ENCODE measurements around the gene GIGYF1. TPM values are rescaled to one million over a fixed set of nuclear protein-coding genes. Genes with fewer than 3 reads are reported as not detected.

GIGYF1 gene
- polyA plus RNA-seq, 1 donor (not counting 4 experiments of a cell fraction or from before 2014, with no cell fraction given), result 4.0 TPM

- H2AFZ ChIP-seq (ENCODE audit: control insufficient read depth, low read length), result no peak overlapping the region
- H3K79me2 ChIP-seq (ENCODE audit: control insufficient read depth, insufficient read depth, low read length), result peaks cover 21% of the 10 kb centered on the region
- no peak for FAIRE-seq
- no peak for TF ChIP-seq EZH2 (IDR thresholded peaks at IDR 0.05; ENCODE audit: low read length)
- TF ChIP-seq, protein P1, sequence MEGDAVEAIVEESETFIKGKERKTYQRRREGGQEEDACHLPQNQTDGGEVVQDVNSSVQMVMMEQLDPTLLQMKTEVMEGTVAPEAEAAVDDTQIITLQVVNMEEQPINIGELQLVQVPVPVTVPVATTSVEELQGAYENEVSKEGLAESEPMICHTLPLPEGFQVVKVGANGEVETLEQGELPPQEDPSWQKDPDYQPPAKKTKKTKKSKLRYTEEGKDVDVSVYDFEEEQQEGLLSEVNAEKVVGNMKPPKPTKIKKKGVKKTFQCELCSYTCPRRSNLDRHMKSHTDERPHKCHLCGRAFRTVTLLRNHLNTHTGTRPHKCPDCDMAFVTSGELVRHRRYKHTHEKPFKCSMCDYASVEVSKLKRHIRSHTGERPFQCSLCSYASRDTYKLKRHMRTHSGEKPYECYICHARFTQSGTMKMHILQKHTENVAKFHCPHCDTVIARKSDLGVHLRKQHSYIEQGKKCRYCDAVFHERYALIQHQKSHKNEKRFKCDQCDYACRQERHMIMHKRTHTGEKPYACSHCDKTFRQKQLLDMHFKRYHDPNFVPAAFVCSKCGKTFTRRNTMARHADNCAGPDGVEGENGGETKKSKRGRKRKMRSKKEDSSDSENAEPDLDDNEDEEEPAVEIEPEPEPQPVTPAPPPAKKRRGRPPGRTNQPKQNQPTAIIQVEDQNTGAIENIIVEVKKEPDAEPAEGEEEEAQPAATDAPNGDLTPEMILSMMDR (optimal IDR thresholded peaks at IDR 0.05 in 1 of 3, IDR thresholded peaks at IDR 0.05 in 1 of 3, conservative IDR thresholded peaks at IDR 0.05 in 1 of 3; ENCODE audit: extremely low read depth in 1 of 3, insufficient read depth in 2 of 3, low read length in 3 of 3), result no peak
- no peak overlapping the region for H3K9ac ChIP-seq (ENCODE audit: control insufficient read depth, extremely low read depth, insufficient read depth, low read length)
- H4K20me1 ChIP-seq (ENCODE audit: control insufficient read depth, extremely low read depth, insufficient read depth, low read length), result peaks cover 6% of the 10 kb centered on the region
- H3K4me3 ChIP-seq (ENCODE audit: control insufficient read depth in 2 of 3, extremely low read depth in 1 of 3, insufficient read depth in 2 of 3, low read depth in 1 of 3, low read length in 3 of 3), result no peak overlapping the region
- DNase-seq (ENCODE audit: low read depth, low spot score), result no peak
- no peak overlapping the region for H3K4me2 ChIP-seq (ENCODE audit: control insufficient read depth, extremely low read depth, insufficient read depth, low read depth, low read length)
- H3K9me3 ChIP-seq (ENCODE audit: control insufficient read depth, low read depth, low read length), result no peaks in the 10 kb centered on the region
- no peaks in the 10 kb centered on the region for H3K27me3 ChIP-seq (ENCODE audit: control insufficient read depth, extremely low read depth, insufficient read depth, low read length)
- peaks cover 20 to 23% of the 10 kb centered on the region in 2 experiments for H3K36me3 ChIP-seq (ENCODE audit: control insufficient read depth in 2 of 2, extremely low read depth in 1 of 2, insufficient read depth in 2 of 2, low read length in 2 of 2)
- dilution Hi-C loops (cut with MboI; ENCODE audit: extremely low pct_ligation_motif_present, low sequenced_read_pairs), result no loop called here
- no peak overlapping the region for H3K27ac ChIP-seq (ENCODE audit: control insufficient read depth, insufficient read depth, low read length)
- no peaks in the 10 kb centered on the region for H3K4me1 ChIP-seq (ENCODE audit: control insufficient read depth, extremely low read depth, insufficient read depth, low read length)
- no peaks in the 10 kb centered on the region for H3K9me1 ChIP-seq (ENCODE audit: control insufficient read depth, extremely low read depth, insufficient read depth, low read length)
These were observed 8.4 kb downstream of the GIGYF1 start for GRCh38 chr7:100685631-100686145.

GRCh38 chr7:100685049-100685605, 8.9 kb downstream of the GIGYF1 start:
- Histone ChIP-seq H3K4me3 (ENCODE audit: control insufficient read depth in 2 of 3, extremely low read depth in 1 of 3, insufficient read depth in 2 of 3, low read depth in 1 of 3, low read length in 3 of 3) (no peak overlapping the region), H3K9ac (ENCODE audit: control insufficient read depth, extremely low read depth, insufficient read depth, low read length) (no peak overlapping the region), H4K20me1 (ENCODE audit: control insufficient read depth, extremely low read depth, insufficient read depth, low read length) (peaks cover 4% of the 10 kb centered on the region), H3K79me2 (ENCODE audit: control insufficient read depth, insufficient read depth, low read length) (peaks cover 18% of the 10 kb centered on the region), H3K9me1 (ENCODE audit: control insufficient read depth, extremely low read depth, insufficient read depth, low read length) (no peaks in the 10 kb centered on the region), H2AFZ (ENCODE audit: control insufficient read depth, low read length) (no peak overlapping the region), H3K4me2 (ENCODE audit: control insufficient read depth, extremely low read depth, insufficient read depth, low read depth, low read length) (no peak overlapping the region), H3K27ac (ENCODE audit: control insufficient read depth, insufficient read depth, low read length) (no peak overlapping the region), H3K9me3 (ENCODE audit: control insufficient read depth, low read depth, low read length) (no peaks in the 10 kb centered on the region), H3K27me3 (ENCODE audit: control insufficient read depth, extremely low read depth, insufficient read depth, low read length) (no peaks in the 10 kb centered on the region), H3K4me1 (ENCODE audit: control insufficient read depth, extremely low read depth, insufficient read depth, low read length) (peaks cover 2% of the 10 kb centered on the region), H3K36me3 (ENCODE audit: control insufficient read depth in 2 of 2, extremely low read depth in 1 of 2, insufficient read depth in 2 of 2, low read length in 2 of 2) (peaks cover 23% of the 10 kb centered on the region in 2 experiments)
- no peak for TF ChIP-seq EZH2 (IDR thresholded peaks at IDR 0.05; ENCODE audit: low read length)
- TF ChIP-seq, protein P1 (optimal IDR thresholded peaks at IDR 0.05 in 1 of 3, IDR thresholded peaks at IDR 0.05 in 1 of 3, conservative IDR thresholded peaks at IDR 0.05 in 1 of 3; ENCODE audit: extremely low read depth in 1 of 3, insufficient read depth in 2 of 3, low read length in 3 of 3), result no peak
- FAIRE-seq (no peak), DNase-seq (ENCODE audit: low read depth, low spot score) (no peak)
- dilution Hi-C loops (cut with MboI; ENCODE audit: extremely low pct_ligation_motif_present, low sequenced_read_pairs), result no loop called here
